NCI-H82 treated with DMSO at 0.1 percent for 48 hours (cell line): ENCODE results near the gene PAQR3.
"Not testable (repeated sequence)": the region's sequence is repeated elsewhere in the genome, so short reads cannot be mapped to it uniquely, and the experiment has no call there.

Experiments used
- DNase-seq: peaks from one replicate; lab custom pipeline; 2025; ENCODE audit not compliant: unreplicated experiment; lab: John Stamatoyannopoulos, UW

Gene PAQR3

DNA sequence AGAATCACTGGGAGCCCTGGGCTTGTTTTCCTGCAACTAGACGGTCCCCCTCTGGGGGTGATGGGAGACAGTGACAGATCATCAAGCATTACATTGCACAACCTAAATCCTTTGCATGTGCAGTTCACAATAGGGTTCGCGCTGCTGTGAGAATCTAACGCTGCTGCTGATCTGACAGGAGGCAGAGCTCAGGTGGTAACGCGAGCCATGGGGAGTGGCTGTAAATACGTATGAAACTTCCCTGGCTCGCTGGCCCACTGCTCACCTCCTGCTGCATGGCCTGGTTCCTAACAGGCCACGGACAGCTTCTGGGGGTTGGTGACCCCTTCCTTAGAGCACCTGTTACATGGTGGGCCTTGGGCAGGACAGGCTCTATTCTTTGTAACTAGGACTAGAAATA lies 10.4 kb downstream of the PAQR3 start:
- DNase-seq: no peak

DNA sequence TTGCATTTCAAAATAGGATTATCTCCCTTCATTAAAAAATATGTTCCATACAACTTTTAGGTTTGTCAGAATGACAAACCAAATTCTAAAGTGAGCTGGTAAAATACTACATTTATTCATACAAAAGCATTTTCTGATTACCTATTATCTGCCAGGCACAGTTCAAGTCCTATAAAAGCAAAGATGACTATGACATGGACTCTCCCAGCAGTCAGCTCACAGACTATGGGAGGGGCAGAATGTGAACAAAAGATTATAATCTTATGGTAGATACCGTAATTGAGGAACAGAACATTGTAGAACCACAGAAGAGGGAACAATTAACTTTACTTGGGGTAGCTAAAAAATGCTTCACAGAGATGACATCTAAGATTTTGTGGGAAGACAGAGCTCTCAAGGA lies 12.4 kb downstream of the PAQR3 start:
- DNase-seq: no peak

GRCh38 chr4:78923464-78924312 lies 15.6 kb downstream of the PAQR3 start:
- no peak for DNase-seq

- no peak for DNase-seq
Measured at GRCh38 chr4:78922207-78922606, 17.0 kb downstream of the PAQR3 start.

DNA sequence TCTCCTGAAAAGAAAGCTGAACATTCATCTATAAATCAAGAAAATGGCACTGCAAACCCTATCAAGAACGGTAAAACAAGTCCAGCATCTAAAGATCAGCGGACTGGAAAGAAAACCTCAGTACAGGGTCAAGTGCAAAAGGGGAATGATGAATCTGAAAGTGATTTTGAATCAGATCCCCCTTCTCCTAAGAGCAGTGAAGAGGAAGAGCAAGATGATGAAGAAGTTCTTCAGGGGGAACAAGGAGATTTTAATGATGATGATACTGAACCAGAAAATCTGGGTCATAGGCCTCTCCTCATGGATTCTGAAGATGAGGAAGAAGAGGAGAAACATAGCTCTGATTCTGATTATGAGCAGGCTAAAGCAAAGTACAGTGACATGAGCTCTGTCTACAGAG lies 28.6 kb downstream of the PAQR3 start:
- no peak for DNase-seq

- DNase-seq: not testable (repeated sequence)
Measured at GRCh38 chr4:78908974-78909373, 30.3 kb downstream of the PAQR3 start.

GRCh38 chr4:78907638-78908037 lies 31.6 kb downstream of the PAQR3 start:
- no peak for DNase-seq

GRCh38 chr4:78904143-78904542 lies 35.1 kb downstream of the PAQR3 start:
- no peak for DNase-seq

GRCh38 chr4:78902298-78902697 lies 36.9 kb downstream of the PAQR3 start:
- DNase-seq: peak; percentile 96

- DNase-seq: peak; percentile 55
Measured at GRCh38 chr4:78901882-78902281, 37.4 kb downstream of the PAQR3 start.

DNA sequence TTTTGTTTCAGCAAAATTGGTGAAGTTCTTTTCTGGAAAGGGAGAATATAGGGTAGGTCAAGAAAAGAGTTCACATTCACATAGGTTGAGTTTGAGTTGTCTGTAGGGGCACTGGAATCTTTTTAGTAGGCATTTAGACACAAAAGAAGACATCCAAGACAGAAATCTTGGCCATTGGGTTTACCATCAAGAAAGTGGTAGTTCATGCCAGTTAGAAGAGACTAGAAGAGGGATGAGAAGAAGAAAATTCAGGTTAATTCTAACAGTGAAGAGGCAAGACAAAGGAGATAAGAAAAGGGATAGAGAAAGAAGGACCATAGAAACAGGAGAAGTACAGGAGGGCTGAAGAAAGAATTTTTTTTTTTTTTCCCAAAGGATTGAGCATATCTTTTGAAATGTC lies 39.9 kb downstream of the PAQR3 start:
- no peak for DNase-seq

DNA sequence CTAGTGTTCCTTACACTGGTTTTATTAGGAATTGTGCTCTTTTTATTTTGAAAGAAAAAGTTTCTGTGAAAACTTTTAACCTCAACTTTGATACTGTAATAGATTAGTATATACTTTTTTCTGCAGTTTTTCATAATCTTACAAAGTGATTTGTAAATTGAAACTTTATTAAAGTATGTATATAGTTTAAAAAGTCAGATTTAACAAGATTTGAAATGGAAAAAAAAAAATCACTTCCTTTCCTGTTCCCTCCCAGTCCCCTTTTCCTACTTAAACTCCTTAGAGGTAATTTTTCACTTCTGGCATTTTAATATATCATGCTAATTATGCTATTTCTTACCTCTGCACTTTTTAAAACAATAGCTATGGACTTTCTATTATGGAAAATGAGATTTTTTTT lies 49.3 kb downstream of the PAQR3 start:
- no peak for DNase-seq

DNA sequence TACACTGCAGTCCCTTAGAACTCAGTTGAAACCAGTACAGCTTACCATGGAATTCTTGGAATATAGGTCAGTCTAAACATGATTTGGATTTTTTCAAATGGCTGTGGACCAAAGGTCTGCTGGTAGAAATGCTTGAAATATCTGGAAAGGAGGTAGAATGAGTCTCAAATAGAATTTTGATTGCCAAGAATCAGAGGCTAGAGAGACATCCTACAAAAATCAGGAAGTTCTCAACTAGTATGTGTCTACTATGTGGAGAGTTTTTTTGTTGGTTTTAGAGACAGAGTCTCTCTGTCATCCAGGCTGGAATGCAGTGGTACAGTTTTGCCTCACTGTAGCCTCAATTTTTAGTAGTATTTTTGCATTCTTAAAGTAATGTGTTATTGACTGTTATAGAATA lies 53.6 kb downstream of the PAQR3 start:
- no peak for DNase-seq

DNA sequence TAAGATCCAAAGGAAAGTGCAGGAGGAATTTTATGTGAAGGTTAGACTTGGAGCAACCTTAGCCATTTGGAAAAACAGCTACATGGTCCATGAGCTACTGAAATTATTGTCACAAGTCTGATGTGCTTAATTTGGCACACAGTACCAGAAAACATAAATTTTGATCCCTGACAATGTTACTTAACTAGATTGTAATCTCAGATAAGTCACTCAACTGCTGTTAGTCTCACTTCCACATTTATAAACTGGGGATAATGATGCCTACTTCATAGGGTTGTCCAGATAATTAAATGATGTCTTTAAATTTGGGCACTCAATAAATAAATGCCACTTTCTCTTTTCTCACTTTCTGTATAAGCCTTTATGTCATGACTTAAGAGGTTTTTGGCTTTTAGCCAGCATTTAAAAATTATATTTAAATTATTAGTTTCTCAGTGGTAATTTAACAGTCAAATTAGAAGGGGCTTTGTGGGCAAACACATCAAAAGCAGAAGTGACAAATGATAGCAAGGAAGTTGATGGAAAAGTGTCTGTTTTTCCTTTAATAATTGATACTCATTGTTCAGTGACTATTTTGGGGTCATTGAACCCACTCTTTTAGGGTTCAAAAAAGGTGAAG lies 58.3 kb downstream of the PAQR3 start:
- no peak for DNase-seq

- no peak for DNase-seq
Measured at GRCh38 chr4:78878031-78878430, 61.2 kb downstream of the PAQR3 start.

- DNase-seq: no peak
Measured at GRCh38 chr4:78876568-78877320, 62.5 kb downstream of the PAQR3 start.

GRCh38 chr4:78870056-78870455 lies 69.2 kb downstream of the PAQR3 start:
- DNase-seq: no peak

DNA sequence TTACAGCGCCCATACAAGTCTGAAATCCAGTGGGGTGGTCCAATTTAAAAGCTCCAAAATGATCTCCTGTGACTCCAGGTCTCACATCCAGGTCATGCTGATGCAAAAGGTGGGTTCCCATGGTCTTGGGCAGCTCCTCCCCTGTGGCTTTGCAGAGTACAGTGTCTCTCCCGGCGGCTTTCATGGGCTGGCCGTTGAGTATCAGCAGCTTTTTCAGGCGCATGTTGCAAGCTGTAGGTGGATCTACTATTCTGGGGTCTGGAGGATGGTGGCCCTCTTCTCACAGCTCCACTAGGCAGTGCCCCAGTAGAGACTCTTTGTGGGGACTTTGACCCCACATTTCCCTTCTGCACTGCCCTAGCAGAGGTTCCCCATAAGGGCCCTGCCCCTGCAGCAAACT lies 70.5 kb downstream of the PAQR3 start:
- DNase-seq: not testable (repeated sequence)

DNA sequence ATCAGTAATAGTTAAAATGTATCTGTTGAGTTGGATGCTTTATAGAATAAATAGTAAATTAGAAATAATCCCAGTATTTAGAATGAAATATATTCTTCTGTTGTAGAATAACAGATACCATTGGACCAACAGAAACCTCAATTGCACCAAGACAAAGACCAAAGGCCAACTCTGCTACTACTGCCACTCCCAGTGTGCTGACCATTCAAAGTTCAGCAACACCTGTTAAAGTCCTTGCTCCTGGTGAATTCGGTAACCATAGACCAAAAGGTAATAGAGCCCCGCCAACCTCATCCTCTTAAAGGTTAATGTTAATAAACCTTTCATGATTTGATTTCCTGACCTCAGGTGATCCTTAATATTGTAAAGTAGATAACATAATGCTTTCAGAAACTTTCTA lies 73.8 kb downstream of the PAQR3 start:
- no peak for DNase-seq

DNA sequence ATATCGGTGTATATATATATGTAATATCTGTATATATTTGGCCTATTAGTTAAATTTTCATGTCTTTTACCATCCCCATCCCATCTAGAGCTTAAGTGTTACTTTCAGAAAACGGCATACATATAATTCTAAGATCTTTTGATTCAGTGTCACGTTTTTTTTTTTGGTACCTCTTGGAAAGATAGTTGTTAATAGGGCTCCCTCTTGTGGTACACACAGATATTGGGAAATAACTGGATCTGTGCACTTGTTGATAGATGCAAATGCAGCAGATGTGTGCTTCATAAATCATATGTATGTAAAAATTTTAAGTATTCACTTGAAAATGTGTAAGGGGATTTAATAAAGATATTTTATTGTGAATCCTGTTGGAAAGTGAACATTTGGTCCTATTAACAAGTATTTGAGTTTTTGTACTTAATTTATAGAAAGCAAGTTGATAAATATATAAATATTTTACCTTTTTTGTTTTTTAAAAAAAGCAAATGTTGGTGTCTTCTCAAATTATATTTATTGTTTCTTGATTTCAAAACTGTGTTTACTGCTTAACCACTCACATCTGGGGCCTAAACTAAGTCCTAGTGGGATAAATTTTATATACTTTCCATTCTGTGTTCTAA lies 74.7 kb downstream of the PAQR3 start:
- peak; percentile 25 for DNase-seq

GRCh38 chr4:78863991-78864390 lies 75.2 kb downstream of the PAQR3 start:
- no peak for DNase-seq
